PFSK-1 (cell line): ENCODE data around the gene ZPR1.

Source experiments
- POLR2AphosphoS5 ChIP-seq: IDR thresholded peaks from 2 replicates; pipeline ENCODE4 v1.6.1; 2012; ENCODE audit warnings: low read depth, mild to moderate bottlenecking, control low read depth, low read length, moderate library complexity
- TAF1 ChIP-seq: IDR thresholded peaks from 2 replicates; pipeline ENCODE4 v1.6.1; 2012; ENCODE audit warnings: low read length, control low read depth, borderline replicate concordance; ENCODE audit not compliant: insufficient read depth
- TF ChIP-seq, protein P1 (sequence below), 2 experiments: IDR thresholded peaks; 2 replicates each; pipeline versions ENCODE4 v1.6.1 to v1.8.0; 2011 to 2012; ENCODE audit warnings: low read depth in 2 of 2, low read length in 2 of 2, control low read depth in 1 of 2, inconsistent platforms in 1 of 2, mild to moderate bottlenecking in 1 of 2, moderate library complexity in 1 of 2; ENCODE audit not compliant: insufficient read depth in 1 of 2

DNA sequence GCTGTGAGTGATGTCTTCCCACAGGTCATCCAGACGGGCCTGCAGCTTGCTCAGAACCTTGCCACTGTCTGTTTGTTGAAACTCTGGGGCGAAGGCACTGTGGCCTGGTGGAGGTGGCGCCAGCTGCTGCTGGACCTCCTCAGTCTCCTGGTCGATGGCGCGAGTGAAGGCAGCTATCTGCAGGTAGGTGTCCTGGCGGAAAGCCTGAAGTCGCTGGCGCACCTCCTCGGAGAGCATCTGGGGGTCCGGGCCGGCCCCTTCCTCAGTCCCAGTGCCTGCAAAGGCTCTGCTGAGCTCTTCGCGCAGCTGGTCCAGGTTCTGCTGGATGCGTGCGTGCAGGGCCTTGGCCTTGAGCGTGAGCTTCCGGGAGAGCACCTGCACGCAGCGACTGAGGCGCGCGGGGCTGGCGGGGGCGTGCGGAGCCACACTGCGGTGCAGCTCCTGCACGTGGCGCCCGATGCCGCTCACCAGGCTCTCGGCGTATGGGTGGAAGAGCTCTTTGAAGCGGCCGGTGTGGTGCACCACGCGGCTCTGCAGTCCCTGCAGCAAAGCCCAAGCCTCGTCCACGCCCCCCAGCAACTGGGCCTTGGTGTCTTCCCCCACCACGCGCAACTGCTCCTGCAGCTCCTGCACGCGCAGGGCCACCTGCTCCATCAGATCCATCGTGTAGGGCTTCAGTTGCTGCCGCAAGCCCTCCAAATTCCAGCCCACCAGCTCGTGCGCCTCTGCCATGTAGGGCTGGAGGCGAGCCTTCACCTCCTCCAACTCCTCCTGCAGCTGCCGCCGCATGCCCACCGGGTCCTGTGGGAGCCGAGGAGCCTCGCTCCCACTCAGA is 2.6 kb upstream of the ZPR1 start:
- TF ChIP-seq POLR2AphosphoS5 (no peak), TAF1 (no peak)
- TF ChIP-seq, protein P1, sequence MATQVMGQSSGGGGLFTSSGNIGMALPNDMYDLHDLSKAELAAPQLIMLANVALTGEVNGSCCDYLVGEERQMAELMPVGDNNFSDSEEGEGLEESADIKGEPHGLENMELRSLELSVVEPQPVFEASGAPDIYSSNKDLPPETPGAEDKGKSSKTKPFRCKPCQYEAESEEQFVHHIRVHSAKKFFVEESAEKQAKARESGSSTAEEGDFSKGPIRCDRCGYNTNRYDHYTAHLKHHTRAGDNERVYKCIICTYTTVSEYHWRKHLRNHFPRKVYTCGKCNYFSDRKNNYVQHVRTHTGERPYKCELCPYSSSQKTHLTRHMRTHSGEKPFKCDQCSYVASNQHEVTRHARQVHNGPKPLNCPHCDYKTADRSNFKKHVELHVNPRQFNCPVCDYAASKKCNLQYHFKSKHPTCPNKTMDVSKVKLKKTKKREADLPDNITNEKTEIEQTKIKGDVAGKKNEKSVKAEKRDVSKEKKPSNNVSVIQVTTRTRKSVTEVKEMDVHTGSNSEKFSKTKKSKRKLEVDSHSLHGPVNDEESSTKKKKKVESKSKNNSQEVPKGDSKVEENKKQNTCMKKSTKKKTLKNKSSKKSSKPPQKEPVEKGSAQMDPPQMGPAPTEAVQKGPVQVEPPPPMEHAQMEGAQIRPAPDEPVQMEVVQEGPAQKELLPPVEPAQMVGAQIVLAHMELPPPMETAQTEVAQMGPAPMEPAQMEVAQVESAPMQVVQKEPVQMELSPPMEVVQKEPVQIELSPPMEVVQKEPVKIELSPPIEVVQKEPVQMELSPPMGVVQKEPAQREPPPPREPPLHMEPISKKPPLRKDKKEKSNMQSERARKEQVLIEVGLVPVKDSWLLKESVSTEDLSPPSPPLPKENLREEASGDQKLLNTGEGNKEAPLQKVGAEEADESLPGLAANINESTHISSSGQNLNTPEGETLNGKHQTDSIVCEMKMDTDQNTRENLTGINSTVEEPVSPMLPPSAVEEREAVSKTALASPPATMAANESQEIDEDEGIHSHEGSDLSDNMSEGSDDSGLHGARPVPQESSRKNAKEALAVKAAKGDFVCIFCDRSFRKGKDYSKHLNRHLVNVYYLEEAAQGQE (IDR thresholded peaks at IDR 0.05; ENCODE audit: insufficient read depth in 1 of 2, low read depth in 2 of 2, low read length in 2 of 2): no peak
